DMS 273 (cell line): ENCODE results near the gene FRMPD1.
"Not testable (repeated sequence)": the region's sequence is repeated elsewhere in the genome, so short reads cannot be mapped to it uniquely, and the experiment has no call there.

Experiments
- DNase-seq: peaks from one replicate; lab custom pipeline; 2025; ENCODE audit not compliant: unreplicated experiment; lab: John Stamatoyannopoulos, UW

Gene FRMPD1

GRCh38 chr9:37730839-37731238, 80.1 kb downstream of the FRMPD1 start:
- no peak for DNase-seq

- peak; percentile 99 for DNase-seq
Measured at GRCh38 chr9:37732086-37732741, 81.5 kb downstream of the FRMPD1 start.

- DNase-seq = no peak
Measured at GRCh38 chr9:37732952-37733351, 82.2 kb downstream of the FRMPD1 start.

- DNase-seq = no peak
Measured at GRCh38 chr9:37739222-37739621, 88.5 kb downstream of the FRMPD1 start.

- DNase-seq = no peak
Measured at GRCh38 chr9:37740128-37740527, 89.4 kb downstream of the FRMPD1 start.

GRCh38 chr9:37740631-37741328, 90.0 kb downstream of the FRMPD1 start:
- DNase-seq = no peak

GRCh38 chr9:37745970-37746369, 95.2 kb downstream of the FRMPD1 start:
- no peak for DNase-seq

- DNase-seq = peak; percentile 54
Measured at GRCh38 chr9:37746448-37747270, 95.9 kb downstream of the FRMPD1 start.

GRCh38 chr9:37747271-37747753, 96.6 kb downstream of the FRMPD1 start:
- peak; percentile 85 for DNase-seq

- no peak for DNase-seq
Measured at GRCh38 chr9:37749129-37749528, 98.4 kb downstream of the FRMPD1 start.

- no peak for DNase-seq
Measured at GRCh38 chr9:37751186-37751585, 100.4 kb downstream of the FRMPD1 start.

- DNase-seq = not testable (repeated sequence)
Measured at GRCh38 chr9:37751704-37752103, 101.0 kb downstream of the FRMPD1 start.

GRCh38 chr9:37752112-37752511, 101.4 kb downstream of the FRMPD1 start:
- not testable (repeated sequence) for DNase-seq

- no peak for DNase-seq
Measured at GRCh38 chr9:37752642-37753488, 102.1 kb downstream of the FRMPD1 start.

- DNase-seq = peak; percentile 88
Measured at GRCh38 chr9:37753489-37754190, 102.9 kb downstream of the FRMPD1 start, which contains the start of gene TRMT10B. TSS of gene TRMT10B (plus strand) at chr9:37753805. CDS start at chr9:37761932, 8,127 bp downstream.

- no peak for DNase-seq
Measured at GRCh38 chr9:37758747-37759146, 108.0 kb downstream of the FRMPD1 start.

GRCh38 chr9:37760416-37761161, 109.8 kb downstream of the FRMPD1 start:
- DNase-seq = no peak

GRCh38 chr9:37761511-37761910, 110.8 kb downstream of the FRMPD1 start:
- DNase-seq = no peak

- DNase-seq = not testable (repeated sequence)
Measured at GRCh38 chr9:37765263-37765662, 114.5 kb downstream of the FRMPD1 start.
